GM23338 (cell line): ENCODE data around the gene HELT. TPM values are rescaled to one million over a fixed set of nuclear protein-coding genes. Genes with fewer than 3 reads are reported as not detected.

Experiments
- ATAC-seq: fragments of 200-7000 bp; cut with Tn5 transposase; 3 replicates; pipeline ENCODE4 v1.9.1; 2020
- DNase-seq: peaks from one replicate; pipeline ENCODE4 v3.0.0-alpha.2; 2015; ENCODE audit warnings: low spot score
- H2AFZ ChIP-seq: fragments of 200-600 bp; sonication (generic); 2 replicates; pipeline ENCODE4 v1.8.0; 2016; ENCODE audit warnings: antibody characterized with exemption, mild to moderate bottlenecking, moderate library complexity
- H3F3A ChIP-seq: fragments of 200-600 bp; sonication (generic); replicated peaks from 2 replicates; pipeline ENCODE4 v1.8.0; 2017; ENCODE audit warnings: antibody characterized with exemption, mixed run types, low read depth
- H3K27ac ChIP-seq: fragments of 200-600 bp; sonication (generic); 2 replicates; pipeline ENCODE4 v1.6.1; 2016; ENCODE audit warnings: low read depth
- H3K27me3 ChIP-seq: fragments of 200-600 bp; sonication (generic); 2 replicates; pipeline ENCODE4 v1.8.0; 2016; ENCODE audit warnings: mild to moderate bottlenecking, mixed run types, moderate library complexity; ENCODE audit not compliant: insufficient read depth
- H3K36me3 ChIP-seq: fragments of 200-600 bp; sonication (generic); 2 replicates; pipeline ENCODE4 v1.8.0; 2016; ENCODE audit warnings: mild to moderate bottlenecking; ENCODE audit not compliant: insufficient read depth
- H3K4me1 ChIP-seq: fragments of 200-600 bp; sonication (generic); 2 replicates; pipeline ENCODE4 v1.8.0; 2016; ENCODE audit warnings: mild to moderate bottlenecking, moderate library complexity; ENCODE audit not compliant: insufficient read depth
- H3K4me2 ChIP-seq: fragments of 200-600 bp; sonication (generic); 2 replicates; pipeline ENCODE4 v1.7.1; 2017; ENCODE audit warnings: mixed run types
- H3K4me3 ChIP-seq: fragments of 200-600 bp; sonication (generic); 2 replicates; pipeline ENCODE4 v1.6.1; 2016; ENCODE audit warnings: mixed run types
- H3K79me2 ChIP-seq: fragments of 200-600 bp; sonication (generic); replicated peaks from 2 replicates; pipeline ENCODE4 v1.8.0; 2017; ENCODE audit warnings: mild to moderate bottlenecking; ENCODE audit not compliant: insufficient read depth
- H3K9me2 ChIP-seq: fragments of 200-600 bp; sonication (generic); 2 replicates; pipeline ENCODE4 v1.8.0; 2017; ENCODE audit not compliant: insufficient read depth
- H4K20me1 ChIP-seq: fragments of 200-600 bp; sonication (generic); replicated peaks from 2 replicates; pipeline ENCODE4 v1.8.0; 2017; ENCODE audit warnings: mild to moderate bottlenecking; ENCODE audit not compliant: insufficient read depth
- H3K27ac Mint-ChIP-seq: 2 replicates; pipeline ENCODE4 v1.8.0; 2020; ENCODE audit warnings: inconsistent platforms, mild to moderate bottlenecking, moderate library complexity, mixed read lengths
- H3K27me3 Mint-ChIP-seq: 3 replicates; pipeline ENCODE4 v1.8.0; 2022; ENCODE audit warnings: low read depth, mild to moderate bottlenecking, moderate library complexity, mixed read lengths, inconsistent platforms; ENCODE audit not compliant: insufficient read depth, poor library complexity
- H3K36me3 Mint-ChIP-seq: 3 replicates; pipeline ENCODE4 v1.8.0; 2021; ENCODE audit warnings: low read depth, mild to moderate bottlenecking, inconsistent platforms, moderate library complexity, mixed read lengths
- H3K4me1 Mint-ChIP-seq: 3 replicates; pipeline ENCODE4 v1.8.0; 2020; ENCODE audit warnings: mild to moderate bottlenecking, inconsistent platforms, mixed read lengths
- H3K4me3 Mint-ChIP-seq: 3 replicates; pipeline ENCODE4 v1.8.0; 2021; ENCODE audit warnings: moderate library complexity, mild to moderate bottlenecking, inconsistent platforms, mixed read lengths
- H3K9me3 Mint-ChIP-seq: 3 replicates; pipeline ENCODE4 v1.8.0; 2020; ENCODE audit warnings: moderate library complexity, mild to moderate bottlenecking, inconsistent platforms, mixed read lengths
- CREB1 ChIP-seq: fragments of 250-450 bp; sonication (Bioruptor Pico); IDR thresholded peaks from 2 replicates; pipeline ENCODE4 v1.5.0; 2020; ENCODE audit warnings: low read depth, mild to moderate bottlenecking, moderate library complexity
- EZH2 ChIP-seq: fragments of 200-600 bp; sonication (generic); IDR thresholded peaks from one replicate; pipeline ENCODE4 v1.8.0; 2017; ENCODE audit warnings: antibody characterized with exemption, mild to moderate bottlenecking, low read depth; ENCODE audit not compliant: unreplicated experiment
- JUNB ChIP-seq: IDR thresholded peaks from one replicate; pipeline ENCODE4 v1.6.1; 2016; ENCODE audit warnings: antibody characterized with exemption; ENCODE audit not compliant: unreplicated experiment
- NANOG ChIP-seq: IDR thresholded peaks from 2 replicates; pipeline ENCODE4 v1.6.1; 2016; ENCODE audit warnings: antibody characterized with exemption, borderline replicate concordance
- POLR2AphosphoS5 ChIP-seq: IDR thresholded peaks from 2 replicates; pipeline ENCODE4 v1.6.1; 2016; ENCODE audit warnings: antibody characterized with exemption, low read depth
- ZNF331 ChIP-seq: fragments of 250-450 bp; sonication (Bioruptor Pico); IDR thresholded peaks from 2 replicates; pipeline ENCODE4 v1.5.0; 2020; ENCODE audit warnings: low read depth, mild to moderate bottlenecking, moderate library complexity
- polyA plus RNA-seq: library from polyadenylated mRNA; unstranded; fragments of >200 nt; fragmentation: Nextera tagmentation; extraction: Ambion mirVana; gene quantifications from 2 replicates; pipeline ENCODE4 v1.2.1, GENCODE V29; 2016
- total RNA-seq: library from RNA; depleted of rRNA; stranded (reverse); fragments of >200 nt; shearing (Covaris generic); gene quantifications from 2 replicates; pipeline ENCODE4 v1.2.3, GENCODE V29; 2014
- TF ChIP-seq, protein P1 (sequence below): IDR thresholded peaks from 2 replicates; pipeline ENCODE4 v1.6.1; 2016; ENCODE audit warnings: antibody characterized with exemption
- TF ChIP-seq, protein P2 (sequence below), 2 experiments: fragments of 200-600 bp in 1 of 2; sonication (generic) in 1 of 2; conservative IDR thresholded peaks; 2 replicates each; pipeline versions ENCODE4 v1.5.1 to v1.6.1; 2016 to 2017; ENCODE audit warnings: antibody characterized with exemption in 2 of 2, low read depth in 2 of 2, mild to moderate bottlenecking in 2 of 2, moderate library complexity in 1 of 2
- TF ChIP-seq, protein P3 (sequence below): IDR thresholded peaks from one replicate; pipeline ENCODE4 v1.6.1; 2018; ENCODE audit warnings: antibody characterized with exemption; ENCODE audit not compliant: unreplicated experiment
- TF ChIP-seq, protein P4 (sequence below): fragments of 250-450 bp; sonication (Bioruptor Pico); IDR thresholded peaks from 2 replicates; pipeline ENCODE4 v1.5.0; 2020; ENCODE audit warnings: mild to moderate bottlenecking, moderate library complexity

The HELT gene
- total and polyA plus RNA-seq, 2 experiments from 2014 or later: not detected

DNA sequence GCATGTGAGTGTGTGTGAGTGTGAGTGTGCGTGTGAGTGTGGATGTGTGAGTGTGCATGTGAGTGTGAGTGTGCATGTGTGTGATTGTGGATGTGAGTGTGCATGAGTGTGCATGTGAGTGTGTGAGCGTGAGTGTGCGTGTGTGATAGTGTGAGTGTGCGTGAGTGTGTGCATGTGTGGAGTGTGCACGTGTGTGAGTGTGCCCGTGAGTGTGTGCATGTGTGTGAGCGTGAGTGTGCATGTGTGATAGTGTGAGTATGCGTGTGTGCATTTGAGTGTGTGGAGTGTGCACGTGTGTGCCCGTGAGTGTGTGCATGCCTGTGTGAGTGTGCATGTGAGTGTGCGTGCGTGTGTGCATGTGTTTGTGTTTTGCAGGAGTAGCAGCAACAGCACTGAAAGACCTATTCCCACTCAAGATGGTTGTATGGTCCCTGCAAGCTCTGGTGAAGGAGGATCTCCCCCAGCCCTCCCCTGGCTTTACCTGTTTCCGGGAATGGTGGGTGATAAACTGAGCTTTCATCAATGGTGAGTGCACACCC lies 30.7 kb upstream of the HELT start:
- Mint-ChIP-seq H3K4me3 (no peak overlapping the region), H3K36me3 (no peaks in the 10 kb centered on the region; the same call in 2 of the 3 replicates), H3K27me3 (peaks cover 3% of the 10 kb centered on the region), H3K27ac (no peak overlapping the region), H3K9me3 (no peaks in the 10 kb centered on the region), H3K4me1 (no peaks in the 10 kb centered on the region)
- TF ChIP-seq, protein P1, sequence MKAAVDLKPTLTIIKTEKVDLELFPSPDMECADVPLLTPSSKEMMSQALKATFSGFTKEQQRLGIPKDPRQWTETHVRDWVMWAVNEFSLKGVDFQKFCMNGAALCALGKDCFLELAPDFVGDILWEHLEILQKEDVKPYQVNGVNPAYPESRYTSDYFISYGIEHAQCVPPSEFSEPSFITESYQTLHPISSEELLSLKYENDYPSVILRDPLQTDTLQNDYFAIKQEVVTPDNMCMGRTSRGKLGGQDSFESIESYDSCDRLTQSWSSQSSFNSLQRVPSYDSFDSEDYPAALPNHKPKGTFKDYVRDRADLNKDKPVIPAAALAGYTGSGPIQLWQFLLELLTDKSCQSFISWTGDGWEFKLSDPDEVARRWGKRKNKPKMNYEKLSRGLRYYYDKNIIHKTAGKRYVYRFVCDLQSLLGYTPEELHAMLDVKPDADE: no peak
- TF ChIP-seq NANOG (no peak), EZH2 (no peak), CREB1 (no peak), JUNB (no peak), ZNF331 (CRISPR knock-in tag) (no peak), POLR2AphosphoS5 (no peak)
- TF ChIP-seq, protein P2, sequence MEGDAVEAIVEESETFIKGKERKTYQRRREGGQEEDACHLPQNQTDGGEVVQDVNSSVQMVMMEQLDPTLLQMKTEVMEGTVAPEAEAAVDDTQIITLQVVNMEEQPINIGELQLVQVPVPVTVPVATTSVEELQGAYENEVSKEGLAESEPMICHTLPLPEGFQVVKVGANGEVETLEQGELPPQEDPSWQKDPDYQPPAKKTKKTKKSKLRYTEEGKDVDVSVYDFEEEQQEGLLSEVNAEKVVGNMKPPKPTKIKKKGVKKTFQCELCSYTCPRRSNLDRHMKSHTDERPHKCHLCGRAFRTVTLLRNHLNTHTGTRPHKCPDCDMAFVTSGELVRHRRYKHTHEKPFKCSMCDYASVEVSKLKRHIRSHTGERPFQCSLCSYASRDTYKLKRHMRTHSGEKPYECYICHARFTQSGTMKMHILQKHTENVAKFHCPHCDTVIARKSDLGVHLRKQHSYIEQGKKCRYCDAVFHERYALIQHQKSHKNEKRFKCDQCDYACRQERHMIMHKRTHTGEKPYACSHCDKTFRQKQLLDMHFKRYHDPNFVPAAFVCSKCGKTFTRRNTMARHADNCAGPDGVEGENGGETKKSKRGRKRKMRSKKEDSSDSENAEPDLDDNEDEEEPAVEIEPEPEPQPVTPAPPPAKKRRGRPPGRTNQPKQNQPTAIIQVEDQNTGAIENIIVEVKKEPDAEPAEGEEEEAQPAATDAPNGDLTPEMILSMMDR (conservative IDR thresholded peaks at IDR 0.05; ENCODE audit: low read depth in 2 of 2): no peak
- TF ChIP-seq, protein P3, sequence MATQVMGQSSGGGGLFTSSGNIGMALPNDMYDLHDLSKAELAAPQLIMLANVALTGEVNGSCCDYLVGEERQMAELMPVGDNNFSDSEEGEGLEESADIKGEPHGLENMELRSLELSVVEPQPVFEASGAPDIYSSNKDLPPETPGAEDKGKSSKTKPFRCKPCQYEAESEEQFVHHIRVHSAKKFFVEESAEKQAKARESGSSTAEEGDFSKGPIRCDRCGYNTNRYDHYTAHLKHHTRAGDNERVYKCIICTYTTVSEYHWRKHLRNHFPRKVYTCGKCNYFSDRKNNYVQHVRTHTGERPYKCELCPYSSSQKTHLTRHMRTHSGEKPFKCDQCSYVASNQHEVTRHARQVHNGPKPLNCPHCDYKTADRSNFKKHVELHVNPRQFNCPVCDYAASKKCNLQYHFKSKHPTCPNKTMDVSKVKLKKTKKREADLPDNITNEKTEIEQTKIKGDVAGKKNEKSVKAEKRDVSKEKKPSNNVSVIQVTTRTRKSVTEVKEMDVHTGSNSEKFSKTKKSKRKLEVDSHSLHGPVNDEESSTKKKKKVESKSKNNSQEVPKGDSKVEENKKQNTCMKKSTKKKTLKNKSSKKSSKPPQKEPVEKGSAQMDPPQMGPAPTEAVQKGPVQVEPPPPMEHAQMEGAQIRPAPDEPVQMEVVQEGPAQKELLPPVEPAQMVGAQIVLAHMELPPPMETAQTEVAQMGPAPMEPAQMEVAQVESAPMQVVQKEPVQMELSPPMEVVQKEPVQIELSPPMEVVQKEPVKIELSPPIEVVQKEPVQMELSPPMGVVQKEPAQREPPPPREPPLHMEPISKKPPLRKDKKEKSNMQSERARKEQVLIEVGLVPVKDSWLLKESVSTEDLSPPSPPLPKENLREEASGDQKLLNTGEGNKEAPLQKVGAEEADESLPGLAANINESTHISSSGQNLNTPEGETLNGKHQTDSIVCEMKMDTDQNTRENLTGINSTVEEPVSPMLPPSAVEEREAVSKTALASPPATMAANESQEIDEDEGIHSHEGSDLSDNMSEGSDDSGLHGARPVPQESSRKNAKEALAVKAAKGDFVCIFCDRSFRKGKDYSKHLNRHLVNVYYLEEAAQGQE: no peak
- TF ChIP-seq, protein P4, sequence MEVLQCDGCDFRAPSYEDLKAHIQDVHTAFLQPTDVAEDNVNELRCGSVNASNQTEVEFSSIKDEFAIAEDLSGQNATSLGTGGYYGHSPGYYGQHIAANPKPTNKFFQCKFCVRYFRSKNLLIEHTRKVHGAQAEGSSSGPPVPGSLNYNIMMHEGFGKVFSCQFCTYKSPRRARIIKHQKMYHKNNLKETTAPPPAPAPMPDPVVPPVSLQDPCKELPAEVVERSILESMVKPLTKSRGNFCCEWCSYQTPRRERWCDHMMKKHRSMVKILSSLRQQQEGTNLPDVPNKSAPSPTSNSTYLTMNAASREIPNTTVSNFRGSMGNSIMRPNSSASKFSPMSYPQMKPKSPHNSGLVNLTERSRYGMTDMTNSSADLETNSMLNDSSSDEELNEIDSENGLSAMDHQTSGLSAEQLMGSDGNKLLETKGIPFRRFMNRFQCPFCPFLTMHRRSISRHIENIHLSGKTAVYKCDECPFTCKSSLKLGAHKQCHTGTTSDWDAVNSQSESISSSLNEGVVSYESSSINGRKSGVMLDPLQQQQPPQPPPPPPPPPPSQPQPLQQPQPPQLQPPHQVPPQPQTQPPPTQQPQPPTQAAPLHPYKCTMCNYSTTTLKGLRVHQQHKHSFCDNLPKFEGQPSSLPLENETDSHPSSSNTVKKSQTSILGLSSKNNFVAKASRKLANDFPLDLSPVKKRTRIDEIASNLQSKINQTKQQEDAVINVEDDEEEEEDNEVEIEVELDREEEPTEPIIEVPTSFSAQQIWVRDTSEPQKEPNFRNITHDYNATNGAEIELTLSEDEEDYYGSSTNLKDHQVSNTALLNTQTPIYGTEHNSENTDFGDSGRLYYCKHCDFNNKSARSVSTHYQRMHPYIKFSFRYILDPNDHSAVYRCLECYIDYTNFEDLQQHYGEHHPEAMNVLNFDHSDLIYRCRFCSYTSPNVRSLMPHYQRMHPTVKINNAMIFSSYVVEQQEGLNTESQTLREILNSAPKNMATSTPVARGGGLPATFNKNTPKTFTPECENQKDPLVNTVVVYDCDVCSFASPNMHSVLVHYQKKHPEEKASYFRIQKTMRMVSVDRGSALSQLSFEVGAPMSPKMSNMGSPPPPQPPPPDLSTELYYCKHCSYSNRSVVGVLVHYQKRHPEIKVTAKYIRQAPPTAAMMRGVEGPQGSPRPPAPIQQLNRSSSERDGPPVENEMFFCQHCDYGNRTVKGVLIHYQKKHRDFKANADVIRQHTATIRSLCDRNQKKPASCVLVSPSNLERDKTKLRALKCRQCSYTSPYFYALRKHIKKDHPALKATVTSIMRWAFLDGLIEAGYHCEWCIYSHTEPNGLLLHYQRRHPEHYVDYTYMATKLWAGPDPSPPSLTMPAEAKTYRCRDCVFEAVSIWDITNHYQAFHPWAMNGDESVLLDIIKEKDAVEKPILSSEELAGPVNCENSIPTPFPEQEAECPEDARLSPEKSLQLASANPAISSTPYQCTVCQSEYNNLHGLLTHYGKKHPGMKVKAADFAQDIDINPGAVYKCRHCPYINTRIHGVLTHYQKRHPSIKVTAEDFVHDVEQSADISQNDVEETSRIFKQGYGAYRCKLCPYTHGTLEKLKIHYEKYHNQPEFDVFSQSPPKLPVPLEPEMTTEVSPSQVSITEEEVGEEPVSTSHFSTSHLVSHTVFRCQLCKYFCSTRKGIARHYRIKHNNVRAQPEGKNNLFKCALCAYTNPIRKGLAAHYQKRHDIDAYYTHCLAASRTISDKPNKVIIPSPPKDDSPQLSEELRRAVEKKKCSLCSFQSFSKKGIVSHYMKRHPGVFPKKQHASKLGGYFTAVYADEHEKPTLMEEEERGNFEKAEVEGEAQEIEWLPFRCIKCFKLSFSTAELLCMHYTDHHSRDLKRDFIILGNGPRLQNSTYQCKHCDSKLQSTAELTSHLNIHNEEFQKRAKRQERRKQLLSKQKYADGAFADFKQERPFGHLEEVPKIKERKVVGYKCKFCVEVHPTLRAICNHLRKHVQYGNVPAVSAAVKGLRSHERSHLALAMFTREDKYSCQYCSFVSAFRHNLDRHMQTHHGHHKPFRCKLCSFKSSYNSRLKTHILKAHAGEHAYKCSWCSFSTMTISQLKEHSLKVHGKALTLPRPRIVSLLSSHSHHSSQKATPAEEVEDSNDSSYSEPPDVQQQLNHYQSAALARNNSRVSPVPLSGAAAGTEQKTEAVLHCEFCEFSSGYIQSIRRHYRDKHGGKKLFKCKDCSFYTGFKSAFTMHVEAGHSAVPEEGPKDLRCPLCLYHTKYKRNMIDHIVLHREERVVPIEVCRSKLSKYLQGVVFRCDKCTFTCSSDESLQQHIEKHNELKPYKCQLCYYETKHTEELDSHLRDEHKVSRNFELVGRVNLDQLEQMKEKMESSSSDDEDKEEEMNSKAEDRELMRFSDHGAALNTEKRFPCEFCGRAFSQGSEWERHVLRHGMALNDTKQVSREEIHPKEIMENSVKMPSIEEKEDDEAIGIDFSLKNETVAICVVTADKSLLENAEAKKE (CRISPR knock-in tag): no peak
- no peaks in the 10 kb centered on the region for H4K20me1 ChIP-seq
- H3K27ac ChIP-seq: no peak overlapping the region
- peaks cover 5% of the 10 kb centered on the region; the same call in 1 of the 2 replicates for H3K9me2 ChIP-seq
- peaks cover 4% of the 10 kb centered on the region for H3K4me1 ChIP-seq
- no peaks in the 10 kb centered on the region for H3K79me2 ChIP-seq
- H2AFZ ChIP-seq: no peak overlapping the region
- 0 out of 2 replicates have a peak, but pooled peaks cover 5% of the 10 kb centered on the region for H3F3A ChIP-seq
- no peak overlapping the region for H3K4me3 ChIP-seq
- H3K4me2 ChIP-seq: no peak overlapping the region
- H3K27me3 ChIP-seq: no peaks in the 10 kb centered on the region
- DNase-seq (no peak), ATAC-seq (no peak)
- no peaks in the 10 kb centered on the region; the same call in 1 of the 2 replicates for H3K36me3 ChIP-seq
